Tongue (tissue), 2 donors: ENCODE data around the gene RNF220. TPM values are rescaled to one million over a fixed set of nuclear protein-coding genes. Genes with fewer than 3 reads are reported as not detected.
"Not testable (repeated sequence)": the region's sequence is repeated elsewhere in the genome, so short reads cannot be mapped to it uniquely, and the experiment has no call there.

Experiments used
- DNase-seq: peaks from one replicate; pipeline ENCODE4 v3.0.0-alpha.2; 2015
- total RNA-seq: library from RNA; depleted of rRNA; stranded (reverse); fragments of >200 nt; gene quantifications from one replicate; pipeline ENCODE4 v1.2.3, GENCODE V29; 2014

RNF220 gene
- total RNA-seq, 1 donor from 2014 or later = 52.0 TPM

- no peak for DNase-seq
Measured at GRCh38 chr1:44553771-44554170, 148.7 kb downstream of the RNF220 start.

GRCh38 chr1:44554706-44555105, 149.7 kb downstream of the RNF220 start:
- no peak for DNase-seq

DNA sequence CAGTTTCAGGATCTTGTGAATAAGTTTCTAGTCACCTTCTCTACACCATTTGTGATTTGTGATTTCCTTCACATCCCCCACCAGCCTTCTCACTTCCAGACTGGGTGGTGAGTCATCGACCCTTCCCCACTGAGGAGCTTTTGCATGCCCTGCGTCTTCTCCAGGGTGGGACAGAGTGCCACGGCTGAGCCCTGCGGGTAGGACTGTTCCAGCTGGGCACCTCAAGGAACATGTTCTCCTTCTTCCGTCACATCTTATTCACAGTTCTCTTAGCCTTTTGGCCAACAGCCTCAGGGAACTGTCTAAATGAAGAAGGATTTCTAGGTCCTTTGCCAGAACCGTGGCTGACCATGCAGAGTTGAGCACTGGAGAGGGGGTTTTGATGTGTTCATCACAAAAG, 152.7 kb downstream of the RNF220 start:
- DNase-seq = no peak

DNA sequence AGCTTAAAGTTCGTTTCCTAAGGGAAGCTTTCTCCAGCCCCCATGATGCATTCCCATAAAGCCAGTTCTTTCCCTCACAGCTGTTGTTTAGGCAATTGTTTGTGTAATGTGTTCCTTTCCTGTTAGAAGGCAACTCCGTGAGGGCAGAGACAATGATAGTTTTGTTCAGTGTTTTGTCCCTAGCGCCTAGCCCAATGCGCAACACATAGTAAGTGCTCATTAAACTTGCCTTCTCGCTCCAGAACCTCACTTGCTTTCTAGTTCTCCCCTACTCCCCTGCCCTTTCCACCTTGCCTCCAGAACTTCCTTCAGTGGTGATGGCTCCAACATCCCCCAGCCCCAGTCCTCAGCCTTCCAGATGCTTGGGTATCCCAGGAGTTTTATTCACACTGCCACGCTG, 153.8 kb downstream of the RNF220 start:
- DNase-seq = no peak

DNA sequence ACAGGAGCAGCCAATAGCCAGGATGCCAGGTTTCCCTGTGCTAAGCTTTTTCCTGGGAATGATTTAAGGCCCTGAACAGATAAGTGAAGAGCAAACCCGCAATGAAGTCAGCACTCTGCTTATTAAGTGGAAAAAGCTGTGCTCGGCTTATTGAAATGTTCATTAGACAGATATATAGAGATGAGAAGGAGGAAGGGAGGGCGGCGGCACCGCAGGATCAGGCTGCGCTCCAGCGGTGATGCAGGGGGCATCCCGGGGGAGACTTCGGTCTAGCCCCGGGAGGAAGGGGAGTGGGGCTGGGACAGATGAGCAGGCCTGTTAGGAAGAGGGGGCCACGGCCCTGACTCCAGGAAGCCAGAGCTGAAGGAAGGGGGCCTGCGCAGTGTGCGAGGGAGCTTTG, 154.3 kb downstream of the RNF220 start:
- DNase-seq = no peak

DNA sequence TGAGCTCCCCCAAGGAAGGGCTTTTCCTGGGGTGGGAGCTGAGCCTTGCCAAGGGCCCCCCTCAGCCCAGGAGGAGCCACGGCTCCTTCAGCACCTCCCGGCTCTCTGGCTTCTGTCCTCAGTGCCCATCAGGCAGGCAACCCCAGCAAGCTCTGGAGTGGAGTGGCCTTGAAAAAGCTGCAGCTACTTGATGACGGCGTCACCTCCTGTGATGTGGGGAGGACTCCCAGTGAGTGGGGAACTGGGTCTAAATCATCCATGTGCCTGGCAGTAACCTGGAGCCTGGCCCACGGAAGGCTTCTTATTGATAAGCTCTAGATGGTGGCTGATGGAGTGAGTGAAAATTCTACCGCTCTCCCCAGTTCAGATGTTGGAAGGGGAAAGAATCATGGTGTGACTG, 154.9 kb downstream of the RNF220 start:
- DNase-seq = no peak

DNA sequence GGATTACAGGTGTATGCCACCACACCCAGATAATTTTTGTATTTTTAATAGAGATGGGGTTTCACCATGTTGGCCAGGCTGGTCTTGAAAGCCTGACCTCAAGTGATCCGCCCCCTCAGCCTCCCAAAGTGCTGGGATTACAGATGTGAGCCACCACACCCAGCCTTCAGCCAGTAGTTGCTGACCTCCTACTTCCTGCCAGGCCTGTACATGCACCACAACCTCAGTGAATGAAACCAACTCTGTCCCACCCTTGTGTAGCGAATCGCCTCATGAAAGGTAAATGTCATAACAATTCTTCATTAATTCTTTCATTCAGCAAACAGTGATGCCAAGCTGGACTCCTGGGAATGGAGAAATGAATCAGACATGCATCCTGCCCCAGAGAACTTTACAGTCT, 155.6 kb downstream of the RNF220 start:
- not testable (repeated sequence) for DNase-seq

GRCh38 chr1:44565259-44565750, 160.2 kb downstream of the RNF220 start:
- no peak for DNase-seq

DNA sequence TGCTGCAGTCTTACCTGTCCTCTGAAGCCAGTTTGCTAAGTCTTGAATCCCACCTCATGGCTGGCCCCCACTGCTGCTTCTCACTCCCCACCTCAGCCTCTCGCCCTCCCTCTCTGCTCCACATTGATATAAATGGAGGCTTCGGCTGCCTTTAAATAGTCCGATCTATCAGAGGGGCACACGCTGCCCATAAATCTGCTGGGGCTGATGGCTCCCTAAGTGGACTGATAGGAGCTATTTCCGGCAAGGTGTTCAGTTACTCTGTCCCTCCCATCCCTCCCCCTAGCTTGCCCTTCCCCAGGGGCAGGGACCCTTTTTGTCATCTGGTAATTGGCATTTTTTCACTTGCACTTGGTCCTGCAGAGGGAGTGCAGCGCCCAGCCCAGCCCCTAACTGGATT, 160.8 kb downstream of the RNF220 start:
- no peak for DNase-seq

DNA sequence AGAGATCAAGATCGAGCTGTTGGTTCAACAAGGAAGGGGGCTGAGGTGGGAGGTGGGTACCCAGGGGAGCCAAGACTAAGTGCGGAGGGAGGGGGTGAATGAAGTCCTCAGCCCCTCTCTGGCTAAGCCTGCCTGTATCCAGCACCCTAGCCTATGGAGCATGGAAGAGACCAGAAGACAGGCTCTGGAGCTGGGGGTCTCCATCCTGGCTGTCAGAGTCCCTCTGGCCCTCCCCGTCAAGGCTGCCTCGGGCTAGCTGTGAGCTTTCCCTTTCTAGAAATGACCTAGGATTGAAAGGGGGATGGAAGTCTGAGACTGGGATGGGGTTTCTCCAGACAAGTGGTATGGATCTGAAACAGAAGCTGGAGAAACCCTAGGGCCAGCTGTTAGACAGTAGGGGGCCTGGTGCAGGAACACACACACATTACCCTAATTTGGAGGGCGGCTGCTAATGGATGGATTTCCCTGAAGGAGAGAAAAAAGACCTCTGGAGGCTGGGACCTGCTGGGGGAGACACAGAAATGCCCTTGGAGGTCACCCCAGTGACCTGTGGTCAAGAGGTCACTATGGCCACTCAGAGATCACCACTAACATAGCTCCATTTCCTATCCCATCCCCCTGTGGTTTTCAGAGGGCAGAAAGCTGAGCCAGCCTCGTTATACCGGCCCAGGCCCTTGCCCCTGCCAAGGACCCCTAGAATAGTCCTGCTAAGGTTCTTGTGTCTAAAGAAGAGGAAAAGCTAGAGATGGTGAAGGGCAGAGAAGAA, 161.4 kb downstream of the RNF220 start:
- DNase-seq = no peak

DNA sequence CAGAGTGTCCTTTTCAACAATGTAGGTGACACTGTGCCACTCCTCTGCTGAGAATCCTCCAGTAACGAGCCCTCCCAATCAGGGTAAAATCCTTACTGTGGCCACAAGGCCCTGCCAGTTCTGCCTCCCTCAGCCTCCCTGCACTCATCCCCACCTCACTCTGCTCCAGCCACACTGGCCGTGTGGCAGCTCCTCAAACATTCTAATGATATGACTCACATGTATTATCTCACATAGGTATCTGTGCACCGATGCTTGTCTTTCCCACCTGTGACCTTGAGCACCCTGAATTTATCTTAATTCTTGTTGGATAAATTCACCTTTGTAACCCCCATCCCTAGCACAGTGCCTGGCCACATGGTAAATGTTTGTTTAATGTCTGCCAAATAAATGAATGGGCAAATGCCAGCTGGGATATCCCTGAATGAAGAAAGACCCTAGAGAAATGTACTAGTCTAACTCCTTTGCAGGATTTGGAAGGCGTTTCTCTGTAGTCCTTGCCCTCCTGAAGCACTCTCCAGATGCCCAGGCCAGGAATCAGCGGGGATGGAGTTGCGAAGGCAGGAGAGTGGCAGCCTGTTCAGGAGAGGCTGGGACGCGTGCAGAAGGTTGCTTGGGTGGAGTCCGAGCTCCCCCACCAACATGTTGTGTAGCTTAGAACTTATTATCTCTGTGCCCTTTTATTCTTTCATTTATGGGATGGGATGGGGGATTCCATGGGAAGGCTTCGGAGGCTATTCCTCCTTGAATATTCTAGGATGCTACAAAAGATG, 163.3 kb downstream of the RNF220 start:
- DNase-seq = no peak

DNA sequence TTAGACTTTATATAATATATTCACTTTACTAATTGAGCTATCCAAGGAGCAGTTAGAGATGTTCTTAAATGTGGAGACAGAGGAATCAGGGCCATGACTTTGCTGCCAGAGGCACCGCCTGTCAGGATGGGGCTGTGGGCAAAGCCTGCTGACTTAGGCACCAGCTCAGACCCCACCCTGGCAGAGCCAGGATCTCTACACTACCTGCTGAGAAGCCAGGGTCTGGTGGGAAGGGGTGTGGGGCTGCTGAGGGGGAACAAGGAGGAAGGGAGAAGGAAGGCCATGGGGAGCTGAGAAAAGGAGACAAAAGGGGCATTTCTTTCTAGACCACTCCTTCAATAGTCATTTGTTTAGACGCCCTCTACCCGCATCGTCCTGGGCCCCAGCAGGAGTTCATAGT, 164.4 kb downstream of the RNF220 start:
- DNase-seq = no peak

GRCh38 chr1:44571712-44572571, 166.9 kb downstream of the RNF220 start:
- no peak for DNase-seq

DNA sequence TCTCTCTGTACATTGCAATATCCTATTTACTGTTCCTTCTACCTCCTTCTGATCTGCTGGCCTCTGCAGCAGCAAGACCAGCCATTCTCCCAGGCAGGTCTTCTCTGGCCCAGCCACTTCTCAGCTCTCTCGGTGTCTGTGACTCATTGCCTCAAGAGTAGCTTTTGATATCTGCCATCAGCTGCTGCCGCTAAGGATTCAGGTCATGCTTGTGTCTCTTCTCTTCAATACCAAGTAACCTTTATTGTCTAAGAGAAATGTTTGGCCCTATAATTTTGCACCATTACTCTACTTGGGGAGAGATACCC, 167.5 kb downstream of the RNF220 start:
- no peak for DNase-seq

DNA sequence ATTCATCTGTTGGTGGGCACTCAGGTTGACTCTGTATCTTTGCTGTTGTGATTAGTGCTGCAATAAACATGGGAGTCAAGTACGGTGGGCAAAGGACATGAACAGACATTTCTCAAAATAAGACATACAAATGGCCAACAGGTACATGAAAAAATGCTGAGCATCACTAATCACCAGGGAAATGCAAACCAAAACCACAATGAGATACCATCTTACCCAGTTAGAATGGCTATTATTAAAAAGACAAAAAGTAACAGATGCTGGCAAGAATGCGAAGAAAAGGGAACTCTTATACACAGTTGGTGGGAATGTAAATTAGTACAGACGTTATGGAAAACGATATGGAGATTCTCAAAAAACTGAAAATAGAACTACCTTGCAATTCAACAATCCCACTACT, 170.3 kb downstream of the RNF220 start:
- DNase-seq = no peak

DNA sequence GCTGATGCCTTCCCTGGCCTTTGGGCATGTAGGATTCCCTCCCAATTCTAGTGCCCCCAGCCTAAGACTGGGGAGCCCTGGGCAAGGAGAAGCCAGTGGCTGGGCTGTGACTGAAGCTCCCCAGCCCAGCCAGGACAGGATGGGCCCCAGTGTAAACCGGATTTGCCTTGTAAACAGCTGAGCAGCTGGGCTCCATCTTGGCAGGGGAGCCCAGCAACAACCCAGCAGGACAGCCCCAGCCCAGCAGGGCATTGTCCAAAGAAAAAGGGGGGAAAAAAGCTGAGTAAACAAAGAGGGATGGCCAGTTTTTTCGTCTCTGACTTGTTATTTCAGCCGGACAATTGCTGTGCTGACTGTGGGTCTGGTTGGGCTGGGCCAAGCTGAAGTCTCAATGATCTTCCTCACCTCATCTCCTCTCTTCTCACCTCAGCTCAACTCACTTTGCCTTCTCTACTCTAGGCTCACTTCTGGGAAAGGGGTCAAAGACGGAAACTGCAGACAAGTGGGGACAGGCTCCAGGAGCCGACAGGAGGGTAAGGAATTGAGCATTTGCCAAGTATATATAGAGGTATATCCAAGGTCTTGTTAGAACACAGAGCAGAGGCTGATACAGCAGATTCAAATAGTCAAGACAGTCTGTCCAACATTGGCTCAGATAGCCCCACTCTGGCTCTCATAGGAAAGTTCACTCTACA, 171.5 kb downstream of the RNF220 start:
- DNase-seq = no peak

- DNase-seq = no peak
Measured at GRCh38 chr1:44581205-44581604, 176.2 kb downstream of the RNF220 start.

- no peak for DNase-seq
Measured at GRCh38 chr1:44584167-44584566, 179.1 kb downstream of the RNF220 start.

GRCh38 chr1:44585315-44585920, 180.4 kb downstream of the RNF220 start:
- DNase-seq = no peak

- DNase-seq = no peak
Measured at GRCh38 chr1:44587796-44588460, 182.9 kb downstream of the RNF220 start.

DNA sequence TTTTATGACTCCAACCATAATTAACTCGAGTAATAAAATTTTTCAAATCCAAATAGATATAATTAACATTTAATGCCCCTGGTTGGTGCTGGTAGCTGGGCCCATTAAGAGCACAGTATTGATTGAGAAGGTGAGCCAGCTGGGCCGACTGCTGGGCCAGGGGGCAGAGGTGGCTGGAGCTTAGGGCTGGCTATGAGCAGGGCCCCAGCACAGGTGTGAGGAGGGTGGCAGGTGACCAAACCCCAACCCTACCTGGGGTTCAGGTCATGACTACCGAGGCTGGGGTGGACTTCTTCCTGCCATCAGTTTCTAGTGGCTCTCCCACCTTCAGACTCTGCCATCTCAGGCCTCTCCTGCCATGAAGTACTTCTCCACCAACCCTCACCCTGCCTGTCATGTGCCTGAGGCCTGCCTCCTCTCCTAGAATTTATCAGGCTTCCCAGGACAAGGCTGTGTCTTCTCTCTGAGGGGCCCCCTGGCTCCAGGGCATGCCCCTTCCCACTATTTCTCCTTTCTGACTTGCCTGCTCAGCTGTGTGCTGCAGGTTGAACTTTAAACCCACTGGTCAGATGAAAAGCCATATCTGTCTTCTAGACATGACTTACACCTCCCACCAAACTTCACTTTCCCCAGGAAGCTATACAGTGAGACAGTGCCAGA, 183.6 kb downstream of the RNF220 start:
- no peak for DNase-seq
